Bronchial epithelial cell (primary cell): Measurements from ENCODE around the gene SETBP1. TPM values are rescaled to one million over a fixed set of nuclear protein-coding genes. Genes with fewer than 3 reads are reported as not detected.

Experiments
- DNase-seq: peaks from one replicate; pipeline ENCODE4 v3.0.0-alpha.2; 2010; ENCODE audit warnings: low read depth
- FAIRE-seq: peaks from 2 replicates; lab custom pipeline; 2011; peaks lifted over from hg19 to GRCh38; lab: Jason Lieb, UNC
- H3K27me3 ChIP-seq: 2 replicates; pipeline ENCODE4 v1.5.1; 2011; ENCODE audit warnings: low read length; ENCODE audit not compliant: control insufficient read depth, insufficient read depth
- H3K36me3 ChIP-seq: 2 replicates; pipeline ENCODE4 v1.5.1; 2011; ENCODE audit warnings: low read length; ENCODE audit not compliant: control insufficient read depth, insufficient read depth
- H3K4me3 ChIP-seq: 2 replicates; pipeline ENCODE4 v1.5.1; 2011; ENCODE audit warnings: mild to moderate bottlenecking, low read depth, low read length, control low read depth
- total RNA-seq: library from RNA; depleted of rRNA; stranded (reverse); fragments of >200 nt; gene quantifications from 2 replicates; pipeline ENCODE4 v1.2.1, GENCODE V29; 2014
- TF ChIP-seq, protein P1 (sequence below): IDR thresholded peaks from 2 replicates; pipeline ENCODE4 v1.5.1; 2011; ENCODE audit warnings: mild to moderate bottlenecking, moderate library complexity, low read length, control low read depth, inconsistent platforms; ENCODE audit not compliant: insufficient read depth, severe bottlenecking

SETBP1 gene
- total RNA-seq, 1 donor from 2014 or later, result 1.8 TPM

DNA sequence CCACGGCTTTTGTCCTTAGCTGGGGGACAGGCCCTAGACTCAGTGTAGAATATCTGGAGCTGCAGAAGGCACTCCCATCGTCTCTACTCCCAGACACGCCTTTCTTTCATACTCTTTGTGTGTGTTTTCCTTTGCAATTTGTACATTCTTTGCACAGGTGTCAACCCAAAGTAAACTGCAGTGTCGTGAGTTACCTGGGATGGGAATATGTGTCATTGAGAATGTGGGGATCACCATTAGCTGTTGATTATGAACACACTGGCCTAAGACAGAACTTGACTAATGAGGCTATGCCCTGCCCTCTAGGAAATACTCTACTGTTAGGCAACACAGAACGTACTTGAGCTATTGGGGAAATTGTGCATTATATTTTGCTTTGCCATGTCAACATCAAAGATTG is 233.3 kb downstream of the SETBP1 start:
- TF ChIP-seq, protein P1, sequence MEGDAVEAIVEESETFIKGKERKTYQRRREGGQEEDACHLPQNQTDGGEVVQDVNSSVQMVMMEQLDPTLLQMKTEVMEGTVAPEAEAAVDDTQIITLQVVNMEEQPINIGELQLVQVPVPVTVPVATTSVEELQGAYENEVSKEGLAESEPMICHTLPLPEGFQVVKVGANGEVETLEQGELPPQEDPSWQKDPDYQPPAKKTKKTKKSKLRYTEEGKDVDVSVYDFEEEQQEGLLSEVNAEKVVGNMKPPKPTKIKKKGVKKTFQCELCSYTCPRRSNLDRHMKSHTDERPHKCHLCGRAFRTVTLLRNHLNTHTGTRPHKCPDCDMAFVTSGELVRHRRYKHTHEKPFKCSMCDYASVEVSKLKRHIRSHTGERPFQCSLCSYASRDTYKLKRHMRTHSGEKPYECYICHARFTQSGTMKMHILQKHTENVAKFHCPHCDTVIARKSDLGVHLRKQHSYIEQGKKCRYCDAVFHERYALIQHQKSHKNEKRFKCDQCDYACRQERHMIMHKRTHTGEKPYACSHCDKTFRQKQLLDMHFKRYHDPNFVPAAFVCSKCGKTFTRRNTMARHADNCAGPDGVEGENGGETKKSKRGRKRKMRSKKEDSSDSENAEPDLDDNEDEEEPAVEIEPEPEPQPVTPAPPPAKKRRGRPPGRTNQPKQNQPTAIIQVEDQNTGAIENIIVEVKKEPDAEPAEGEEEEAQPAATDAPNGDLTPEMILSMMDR, result no peak
- DNase-seq (peak; percentile 94), FAIRE-seq (peak; percentile 47)
- Histone ChIP-seq H3K36me3 (no peaks in the 10 kb centered on the region), H3K27me3 (no peaks in the 10 kb centered on the region), H3K4me3 (no peak overlapping the region)

DNA sequence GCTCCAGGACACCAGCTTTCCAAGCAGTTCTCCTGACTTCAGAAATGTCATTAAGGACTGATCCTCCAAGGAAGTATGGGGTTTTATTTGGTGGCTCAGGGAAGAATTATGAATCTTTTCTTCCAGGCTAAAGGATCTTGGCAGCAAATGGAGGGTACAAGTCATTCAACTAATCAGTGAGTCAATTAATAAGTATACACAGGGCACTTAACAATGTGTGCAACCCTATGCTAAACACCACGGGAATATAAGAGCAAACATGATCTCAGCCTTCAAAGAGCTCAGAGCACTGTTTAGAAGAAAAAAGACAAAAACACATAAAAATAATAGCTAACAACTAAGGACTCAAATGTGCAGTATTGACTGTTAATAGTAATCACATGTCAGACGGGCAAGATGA is 234.5 kb downstream of the SETBP1 start:
- Histone ChIP-seq H3K36me3 (no peaks in the 10 kb centered on the region), H3K27me3 (no peaks in the 10 kb centered on the region), H3K4me3 (no peak overlapping the region)
- DNase-seq, result peak; percentile 28
- no peak for FAIRE-seq
- TF ChIP-seq, protein P1, result no peak

DNA sequence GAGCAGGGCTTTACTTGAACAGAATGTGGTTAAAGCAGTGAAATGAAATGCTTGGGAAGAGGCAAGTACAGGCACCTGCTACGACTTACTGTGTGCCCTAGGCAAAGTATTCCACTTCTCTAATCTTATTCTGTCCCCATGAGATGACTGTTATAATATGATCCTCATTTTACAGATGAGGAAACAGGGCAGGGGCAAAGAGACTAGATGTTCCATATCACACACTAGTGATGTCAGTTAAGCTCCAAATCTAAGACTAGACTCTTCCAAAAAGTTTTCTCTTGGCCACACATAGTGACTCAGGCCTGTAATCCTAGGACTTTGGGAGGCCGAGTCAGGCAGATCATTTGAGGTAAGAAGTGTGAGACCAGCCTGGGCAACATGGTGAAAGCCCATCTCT is 235.0 kb downstream of the SETBP1 start:
- DNase-seq (peak; percentile 21), FAIRE-seq (no peak)
- Histone ChIP-seq H3K4me3 (no peak overlapping the region), H3K27me3 (no peaks in the 10 kb centered on the region), H3K36me3 (no peaks in the 10 kb centered on the region)
- TF ChIP-seq, protein P1, result no peak

DNA sequence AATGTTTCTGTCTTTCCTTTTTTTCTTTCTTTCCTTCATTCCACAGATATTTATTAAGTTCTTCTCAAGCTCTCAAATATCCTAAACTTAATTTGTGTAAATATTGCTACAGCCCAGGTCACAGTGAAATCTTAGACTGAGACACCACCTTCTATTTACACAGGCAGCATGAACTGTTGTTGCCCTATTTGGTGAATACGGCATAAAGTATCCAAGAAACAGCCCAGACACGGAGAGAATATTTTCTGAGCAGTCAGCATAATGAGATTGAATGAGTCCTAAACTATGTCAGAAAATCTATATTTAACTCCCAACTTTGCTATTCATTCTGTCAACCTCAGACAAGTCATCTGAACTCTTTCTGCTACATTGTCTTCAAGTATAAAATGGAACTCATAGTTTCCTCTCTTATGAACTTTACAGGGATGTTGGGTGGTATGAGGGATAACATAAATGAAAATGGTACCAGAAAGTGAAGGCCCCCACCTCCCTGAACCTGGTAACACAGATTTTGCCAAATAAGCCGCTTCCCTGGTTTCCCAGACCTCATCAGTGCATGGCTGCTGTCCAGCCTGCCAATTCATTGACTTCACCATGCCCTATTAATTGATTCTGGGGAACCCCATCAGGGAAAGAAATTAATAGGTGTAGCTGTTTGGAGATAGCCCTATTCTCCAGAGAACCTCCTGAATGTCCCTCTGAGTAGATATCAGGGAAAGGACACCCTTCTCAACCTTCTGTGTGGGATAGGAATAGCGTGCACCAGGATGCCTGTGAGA is 235.9 kb downstream of the SETBP1 start:
- H3K27me3 ChIP-seq, result no peaks in the 10 kb centered on the region
- DNase-seq (peak; percentile 38), FAIRE-seq (no peak)
- no peak overlapping the region for H3K4me3 ChIP-seq
- TF ChIP-seq, protein P1, result no peak
- H3K36me3 ChIP-seq, result no peaks in the 10 kb centered on the region

DNA sequence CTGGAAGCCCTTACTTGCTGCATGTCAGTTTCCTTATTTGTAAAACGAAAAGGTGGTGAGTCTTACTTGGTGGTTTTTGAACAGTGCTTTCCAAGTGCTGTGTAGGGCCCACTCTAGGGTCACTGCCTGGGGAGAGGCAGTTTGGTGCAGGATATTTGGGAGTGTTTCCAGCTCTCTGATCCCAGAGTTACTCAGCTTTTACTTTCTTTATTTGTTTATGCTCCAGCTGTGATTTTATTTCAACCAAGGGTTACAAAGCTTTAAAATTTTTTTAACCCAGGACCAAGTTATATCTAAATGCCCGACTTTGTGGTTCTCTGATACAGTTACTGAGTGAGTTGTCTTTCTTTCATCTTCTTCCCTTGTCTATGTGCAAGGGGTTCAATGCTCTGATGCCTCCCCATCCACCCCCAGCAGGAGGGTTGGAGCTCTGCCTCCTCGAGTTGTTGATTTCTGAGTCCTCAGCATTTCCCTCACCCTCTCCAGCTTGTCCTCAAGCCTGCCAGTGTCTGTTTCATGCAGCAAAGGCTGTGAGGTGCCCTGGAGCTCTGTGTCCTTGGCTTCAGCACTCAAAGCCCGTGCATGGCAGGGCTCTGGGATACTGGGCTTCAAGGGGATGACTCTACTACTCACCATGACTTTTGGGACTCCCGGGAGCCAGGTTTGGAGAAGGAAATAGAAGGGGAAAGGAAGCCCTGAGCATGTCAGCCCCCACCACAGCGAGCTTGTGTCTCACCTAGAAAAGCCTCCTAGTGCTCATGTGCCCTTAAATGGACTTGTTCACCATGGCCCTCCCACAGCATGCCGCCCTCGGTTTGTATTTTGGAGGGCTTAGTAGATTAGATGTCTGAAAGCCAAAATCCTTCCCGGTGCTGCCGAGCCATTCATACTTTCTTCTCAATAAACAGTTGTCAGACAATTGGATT is 236.8 kb downstream of the SETBP1 start:
- Histone ChIP-seq H3K36me3 (no peaks in the 10 kb centered on the region), H3K27me3 (no peaks in the 10 kb centered on the region), H3K4me3 (no peak overlapping the region)
- DNase-seq (no peak), FAIRE-seq (no peak)
- TF ChIP-seq, protein P1, result no peak
